HG03565 (cell line): ENCODE results near the gene PDILT.

Source experiments
- ATAC-seq: cut with Tn5 transposase; IDR thresholded peaks from one replicate; pipeline ENCODE4 v1.9.1; 2021; ENCODE audit warnings: mild to moderate bottlenecking, moderate library complexity; ENCODE audit not compliant: unreplicated experiment

PDILT gene

DNA sequence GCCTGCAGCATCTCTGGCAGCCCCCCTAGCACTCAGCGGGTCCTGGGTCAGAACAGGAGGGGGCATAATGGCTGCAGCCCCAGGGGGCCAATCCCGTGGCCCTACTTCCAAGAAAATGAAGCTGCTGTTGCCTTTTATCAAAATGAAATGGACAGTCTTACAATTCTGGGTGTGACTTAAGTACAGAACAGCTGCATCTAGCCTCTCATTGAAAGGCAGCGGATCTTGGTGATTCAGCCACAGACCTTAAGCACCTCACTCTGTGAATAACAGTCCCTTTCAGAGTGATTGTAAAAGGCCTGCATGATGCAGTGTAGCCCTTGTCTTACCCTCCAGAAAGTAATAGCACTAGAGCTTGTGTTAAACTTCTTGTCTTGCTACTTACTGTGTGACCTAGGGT lies 40.5 kb downstream of the PDILT start:
- ATAC-seq = no peak

- no peak for ATAC-seq
These were observed 41.3 kb downstream of the PDILT start for GRCh38 chr16:20363191-20363590.

DNA sequence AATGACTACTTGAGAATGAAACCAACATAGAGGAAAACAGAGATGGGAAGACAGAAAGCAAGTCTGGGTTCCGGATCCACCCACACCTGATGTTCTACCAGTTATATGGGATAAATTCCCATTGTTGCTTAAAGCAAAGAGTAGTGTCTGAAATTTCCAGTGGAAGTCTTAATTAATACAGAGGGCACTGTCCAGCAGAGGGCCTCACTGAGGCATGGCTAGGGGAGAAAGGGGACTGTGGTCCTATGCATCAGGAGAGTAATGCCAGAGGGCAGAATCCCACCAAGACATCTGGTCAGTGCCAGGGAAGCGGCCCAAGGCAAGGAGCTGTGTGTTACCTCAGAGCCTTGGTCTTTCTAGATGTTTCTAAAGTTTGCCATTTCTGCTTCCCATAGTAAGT lies 44.5 kb downstream of the PDILT start:
- ATAC-seq = no peak

- no peak for ATAC-seq
These were observed 49.3 kb downstream of the PDILT start for GRCh38 chr16:20355114-20355782.

DNA sequence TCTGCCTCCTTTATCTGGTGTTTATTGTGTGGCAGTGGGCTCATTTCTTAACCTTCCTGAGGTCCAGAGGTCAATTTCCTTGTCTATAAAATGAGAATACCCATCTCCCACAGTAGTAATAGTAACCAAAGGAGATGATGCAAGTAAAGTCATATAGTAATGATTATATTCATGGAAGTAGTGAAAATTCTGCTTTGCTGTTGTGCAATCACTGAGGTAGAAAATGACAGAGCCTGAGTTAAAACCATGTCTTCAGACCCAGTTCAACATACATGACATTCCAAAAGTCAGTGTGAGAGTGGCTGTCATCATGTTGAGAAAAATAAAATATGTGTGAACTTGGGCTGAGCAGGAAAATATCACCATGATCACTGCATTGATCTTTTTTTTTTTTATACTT lies 51.2 kb downstream of the PDILT start:
- no peak for ATAC-seq

DNA sequence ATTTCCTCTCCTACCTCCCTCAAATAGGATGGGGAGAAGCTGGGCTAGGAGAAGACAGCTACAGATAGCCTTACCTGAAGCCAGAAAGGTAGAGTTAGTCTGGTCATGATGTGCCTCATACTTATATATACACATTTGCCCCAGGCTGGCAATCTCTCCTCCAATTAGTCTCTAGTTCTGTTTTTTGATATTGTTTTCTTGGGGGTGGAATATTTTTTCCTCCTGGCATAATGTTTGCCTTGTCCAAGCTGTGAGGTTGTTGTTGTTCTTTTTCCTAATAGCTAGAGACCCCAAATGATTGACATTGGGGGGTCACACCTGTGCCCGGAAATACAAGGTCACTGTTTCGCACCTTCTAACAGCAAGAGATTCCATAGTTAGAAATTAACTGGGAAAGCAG lies 51.9 kb downstream of the PDILT start, which contains the start of gene UMOD:
TSS of gene UMOD (minus strand) at position 101 of the 400 bp plus-strand sequence. CDS start 1,978 bp downstream, outside the sequence.
- ATAC-seq = no peak

DNA sequence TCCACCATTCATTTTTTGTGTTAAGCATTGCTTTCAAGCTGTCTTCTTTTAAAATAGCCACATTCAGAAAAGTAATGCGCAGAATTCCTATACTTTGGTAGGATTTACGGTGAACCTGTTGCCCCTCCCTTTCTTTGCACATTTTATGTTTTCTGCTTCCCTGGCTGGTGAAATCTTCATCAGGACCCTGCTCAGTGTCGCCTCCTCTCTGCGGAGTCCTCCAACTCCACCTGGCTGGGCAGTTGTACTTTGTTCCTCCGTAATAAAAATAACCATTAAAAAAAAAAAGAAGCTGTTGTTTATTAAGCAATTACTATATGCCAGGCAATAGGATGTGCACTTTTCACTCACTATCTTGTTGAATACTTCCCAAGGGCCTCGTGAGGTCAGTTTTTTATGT lies 54.9 kb downstream of the PDILT start:
- ATAC-seq = no peak

DNA sequence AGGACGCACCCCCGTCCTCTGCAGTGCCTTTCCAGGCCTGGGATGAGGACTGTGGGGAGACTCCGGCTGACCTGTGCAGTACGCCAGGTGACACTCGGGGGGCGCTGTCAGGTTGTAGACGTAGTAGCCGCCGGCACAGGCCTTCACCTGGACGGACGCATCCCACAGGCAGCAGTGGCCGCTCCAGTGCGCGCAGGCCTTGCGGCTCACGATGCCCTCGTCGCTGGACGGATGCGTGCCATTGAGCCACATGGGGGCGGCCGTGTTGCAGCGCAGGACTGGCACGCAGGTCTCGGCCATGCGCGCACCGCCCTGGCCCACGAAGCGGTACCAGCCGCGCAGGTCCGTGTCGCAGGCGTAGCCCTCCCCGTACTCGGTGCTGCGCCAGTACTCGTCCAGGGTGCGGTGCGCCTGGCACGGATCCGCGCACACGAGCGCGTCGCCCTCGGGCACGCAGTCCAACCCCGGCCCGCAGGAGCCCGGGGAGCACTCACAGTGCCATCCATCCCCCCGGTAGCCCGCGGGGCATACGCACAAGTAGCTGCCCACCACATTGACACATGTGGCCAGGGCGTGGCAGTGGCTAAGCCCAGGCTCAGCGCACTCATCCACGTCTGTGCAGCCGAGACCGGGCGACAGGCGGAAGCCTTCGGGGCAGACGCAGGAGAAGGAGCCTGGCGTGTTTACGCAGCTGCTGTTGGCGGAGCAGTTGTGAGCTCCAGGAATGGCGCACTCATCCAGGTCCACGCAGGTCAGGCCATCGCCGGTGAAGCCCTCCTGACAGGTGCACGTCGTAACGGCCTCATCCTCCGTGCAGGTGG lies 56.0 kb downstream of the PDILT start:
- ATAC-seq = no peak

DNA sequence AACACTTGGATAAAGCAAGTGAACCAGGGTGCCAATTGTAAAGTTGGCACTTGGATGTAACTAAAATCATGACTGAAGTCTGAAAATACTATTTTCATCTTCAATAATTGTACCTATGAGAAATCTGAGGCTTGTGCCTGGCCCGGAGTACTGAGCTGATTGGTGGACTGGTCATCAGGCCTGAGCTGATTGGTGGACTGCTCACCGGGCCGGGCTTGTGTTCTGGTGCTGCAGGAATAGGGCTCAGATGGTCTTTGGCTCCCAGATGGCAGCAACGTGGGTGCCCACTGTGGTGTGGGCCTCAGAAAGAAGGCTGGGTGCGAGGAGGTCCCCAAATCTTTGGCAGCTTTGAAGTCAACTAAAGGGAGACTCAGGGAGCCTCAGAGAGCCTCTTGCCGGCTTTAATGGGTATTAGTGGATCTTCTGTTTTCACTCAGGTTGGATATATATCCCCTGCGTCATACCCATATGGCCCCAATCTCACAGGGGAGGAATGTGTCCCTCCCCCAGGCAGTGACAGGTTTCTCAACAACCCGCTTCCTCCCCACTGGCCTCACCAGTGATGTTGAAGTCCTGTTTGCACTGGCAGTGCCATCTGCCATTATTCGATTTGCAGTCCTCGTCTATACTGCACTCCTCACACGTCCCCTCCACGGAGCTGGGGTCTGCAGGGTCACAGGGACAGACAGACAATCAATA lies 56.7 kb downstream of the PDILT start:
- ATAC-seq = no peak

GRCh38 chr16:20344611-20345010 lies 59.9 kb downstream of the PDILT start:
- ATAC-seq = no peak

GRCh38 chr16:20339744-20340143 lies 64.8 kb downstream of the PDILT start:
- no peak for ATAC-seq

DNA sequence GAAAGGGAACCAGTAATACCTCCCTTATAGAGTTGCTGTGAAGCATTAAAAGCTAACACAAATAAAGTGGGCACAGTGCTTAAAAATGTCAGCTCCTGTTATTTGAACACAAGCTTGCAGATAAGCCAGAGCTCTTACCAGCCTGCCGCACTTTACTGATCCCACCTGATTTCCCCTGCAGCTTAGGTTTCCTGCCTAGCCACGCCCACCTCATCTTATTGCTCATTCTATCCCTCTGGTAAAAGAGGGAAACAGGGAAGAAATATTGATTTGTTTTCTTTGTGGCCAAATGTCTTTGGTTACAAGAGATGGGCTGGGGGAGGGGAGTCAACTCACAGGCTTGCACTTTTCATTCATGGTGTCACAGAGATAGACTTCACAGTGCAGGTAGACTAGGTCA lies 67.6 kb downstream of the PDILT start:
- no peak for ATAC-seq

DNA sequence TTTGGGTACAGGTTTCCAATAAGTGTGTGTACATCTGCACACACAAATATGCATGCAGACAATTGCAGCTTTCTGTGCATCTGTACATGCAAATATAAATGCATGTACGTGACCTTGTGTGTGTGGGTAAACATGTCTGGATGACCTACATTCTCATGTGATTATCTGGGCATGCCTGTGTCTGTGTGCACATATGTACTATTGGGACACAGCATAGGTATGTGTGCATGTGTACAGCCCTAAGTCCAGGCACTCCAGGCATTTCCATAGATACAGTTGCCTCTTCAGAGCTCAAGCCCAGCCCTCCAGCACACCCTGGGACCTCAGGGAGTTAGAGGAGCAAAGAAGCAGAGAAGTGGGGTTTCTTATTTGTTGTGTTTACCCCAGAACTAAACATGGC lies 70.1 kb downstream of the PDILT start:
- no peak for ATAC-seq

- no peak for ATAC-seq
These were observed 71.4 kb downstream of the PDILT start for GRCh38 chr16:20333120-20333519.

DNA sequence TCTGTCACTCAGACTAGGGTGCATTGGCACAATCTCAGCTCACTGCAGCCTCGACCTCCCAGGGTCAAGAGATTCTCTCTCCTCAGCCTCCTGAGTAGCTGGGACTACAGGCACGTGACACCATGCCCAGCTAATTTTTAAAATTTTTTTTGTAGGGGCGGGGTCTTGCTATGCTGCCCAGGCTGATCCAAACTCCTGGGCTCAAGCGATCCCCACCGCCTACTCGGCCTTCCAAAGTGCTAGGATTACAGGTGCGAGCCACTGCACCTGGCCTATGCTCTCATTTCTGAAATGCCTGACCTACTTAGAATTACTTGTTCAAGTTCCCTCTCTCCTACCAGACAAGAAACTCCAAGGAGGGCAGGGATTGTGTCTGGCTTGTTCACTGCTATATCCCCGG lies 72.1 kb downstream of the PDILT start:
- ATAC-seq = no peak

- no peak for ATAC-seq
These were observed 72.9 kb downstream of the PDILT start for GRCh38 chr16:20331635-20332034.

- no peak for ATAC-seq
These were observed 75.0 kb downstream of the PDILT start for GRCh38 chr16:20329392-20330138.

GRCh38 chr16:20327444-20328041 lies 77.0 kb downstream of the PDILT start, which contains the start of gene GP2:
TSS of gene GP2 (minus strand) at chr16:20327513. CDS start at chr16:20326431, 1,082 bp downstream.
- no peak for ATAC-seq

GRCh38 chr16:20326321-20326720 lies 78.2 kb downstream of the PDILT start:
- no peak for ATAC-seq

DNA sequence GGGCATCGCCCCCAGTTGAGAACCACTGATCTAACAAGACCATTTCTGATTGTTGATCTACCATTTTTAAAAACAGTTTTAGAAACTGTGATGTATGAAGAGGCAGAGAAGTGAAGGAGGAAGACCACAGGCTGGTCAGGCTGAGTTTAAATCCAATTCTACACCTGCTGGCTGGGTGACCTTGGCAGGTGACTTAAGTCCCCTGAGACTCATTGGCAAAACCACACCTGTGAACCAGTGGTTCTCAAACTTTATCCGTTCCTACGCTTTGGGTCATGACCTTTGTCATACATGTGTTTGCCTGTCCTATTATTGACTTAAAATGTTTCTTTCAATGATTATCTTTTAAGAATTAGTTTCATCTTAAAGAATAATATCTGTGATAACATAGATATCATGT lies 79.5 kb downstream of the PDILT start:
- no peak for ATAC-seq
